ENCODE data around the gene TAS2R42.
A peak's percentile ranks its signal among the peaks of the same experiment; 100 is the strongest.

The TAS2R42 gene

GRCh38 chr12:11171145-11171968, 15.4 kb downstream of the TAS2R42 start, which contains the start of gene SMIM10L1:
SMIM10L1 (plus strand) TSS chr12:11171194; CDS start chr12:11171357, 163 bp downstream.
- peak within 1 kb of the TSS; percentile 93 for H3K4me3 ChIP-seq (replicated peaks; ENCODE audit: low read depth, low read length)
- peak; percentile 5 for TF ChIP-seq CTCF (IDR thresholded peaks at IDR 0.05; ENCODE audit: low read length, missing control alignments)
- DNase-seq (ENCODE audit: low read depth), result peak; percentile 96

GRCh38 chr12:11170810-11171144, 16.0 kb downstream of the TAS2R42 start:
- no peak for DNase-seq (ENCODE audit: low read depth)
- TF ChIP-seq CTCF (IDR thresholded peaks at IDR 0.05; ENCODE audit: low read length, missing control alignments), result no peak
- H3K4me3 ChIP-seq (replicated peaks; ENCODE audit: low read depth, low read length), result peak overlapping the region; percentile 93

- TF ChIP-seq CTCF (IDR thresholded peaks at IDR 0.05; ENCODE audit: low read length, missing control alignments), result no peak
- DNase-seq (ENCODE audit: low read depth), result no peak
- no peak overlapping the region for H3K4me3 ChIP-seq (replicated peaks; ENCODE audit: low read depth, low read length)
Observed at GRCh38 chr12:11166300-11166699, 20.4 kb downstream of the TAS2R42 start.

- no peak for DNase-seq (ENCODE audit: low read depth)
- no peak for TF ChIP-seq CTCF (IDR thresholded peaks at IDR 0.05; ENCODE audit: low read length, missing control alignments)
Observed at GRCh38 chr12:11164384-11164783, 22.4 kb downstream of the TAS2R42 start.

GRCh38 chr12:11162502-11162901, 24.2 kb downstream of the TAS2R42 start:
- H3K4me3 ChIP-seq (replicated peaks; ENCODE audit: low read depth, low read length), result no peak overlapping the region
- no peak for TF ChIP-seq CTCF (IDR thresholded peaks at IDR 0.05; ENCODE audit: low read length, missing control alignments)
- no peak for DNase-seq (ENCODE audit: low read depth)

More at GRCh38 chr12:11164384-11164783, 22.4 kb downstream of the TAS2R42 start:
- H3K4me3 ChIP-seq (replicated peaks; ENCODE audit: low read depth, low read length), result no peak overlapping the region

GRCh38 chr12:11158885-11159444, 27.8 kb downstream of the TAS2R42 start:
- TF ChIP-seq CTCF (IDR thresholded peaks at IDR 0.05; ENCODE audit: low read length, missing control alignments), result no peak
- H3K4me3 ChIP-seq (replicated peaks; ENCODE audit: low read depth, low read length), result no peak overlapping the region
- DNase-seq (ENCODE audit: low read depth), result no peak
